HCT116 (cell line): ENCODE data around the gene LY6G6D. TPM values are rescaled to one million over a fixed set of nuclear protein-coding genes. Genes with fewer than 3 reads are reported as not detected.

Experiments
- ATAC-seq: fragments of 200-7000 bp; cut with Tn5 transposase; 2 replicates; pipeline ENCODE4 v1.9.1; 2020; ENCODE audit warnings: mild to moderate bottlenecking, moderate library complexity
- BruUV-seq: library from RNA; stranded (reverse); fragments of 400-500 nt; replicated peaks from 2 replicates; lab custom pipeline; 2021; lab: Mats Ljungman, UMichigan
- CTCF ChIA-PET: fragments of 300-600 bp; sonication (Branson Sonifier 250); formaldehyde crosslinking; loops from one replicate; lab custom pipeline; 2021; ENCODE audit warnings: antibody characterized with exemption; lab: Charles Lee
- POLR2A ChIA-PET: fragments of 300-600, 350-600 bp; sonication (Branson Sonifier 250); formaldehyde crosslinking; loops from one replicate; lab custom pipeline; 2021; ENCODE audit warnings: antibody characterized with exemption; lab: Charles Lee
- RAD21 ChIA-PET, 2 experiments: fragments of 300-600 bp; sonication (Branson Sonifier 250); formaldehyde crosslinking; loops; one replicate each; lab custom pipeline; 2023; ENCODE audit warnings: low total read pairs in 2 of 2; ENCODE audit not compliant: uncharacterized antibody in 2 of 2, unreplicated experiment in 2 of 2, low non-redundant PET in 1 of 2; lab: Charles Lee
- DNase-seq: peaks from one replicate; pipeline ENCODE4 v3.0.0-alpha.2; 2010; ENCODE audit warnings: low read depth, low spot score
- H2AFZ ChIP-seq: fragments of 200-600 bp; shearing (Covaris generic), sonication (generic); 2 replicates; pipeline ENCODE4 v1.6.1; 2017; ENCODE audit warnings: low read depth, mixed run types, mixed read lengths, antibody characterized with exemption, low read length; ENCODE audit not compliant: poor library complexity, severe bottlenecking
- H3K27ac ChIP-seq: 2 replicates; pipeline ENCODE4 v1.5.1; 2012; ENCODE audit warnings: low read depth, low read length
- H3K27me3 ChIP-seq: fragments of 200-600 bp; sonication (generic); 2 replicates; pipeline ENCODE4 v1.6.1; 2016; ENCODE audit warnings: mixed run types, low read length, mixed read lengths; ENCODE audit not compliant: insufficient read depth
- H3K36me3 ChIP-seq, 2 experiments: fragments of 200-500 bp in 1 of 2; fragments of 200-600 bp in 1 of 2; sonication (Bioruptor generic) in 1 of 2; sonication (generic) in 1 of 2; 2 replicates each; pipeline versions ENCODE4 v1.5.1 to v1.6.1; 2014 to 2016; ENCODE audit warnings: low read length in 2 of 2, inconsistent platforms in 1 of 2, mixed read lengths in 1 of 2, mixed run types in 1 of 2; ENCODE audit not compliant: insufficient read depth in 2 of 2, control insufficient read depth in 1 of 2
- H3K4me1 ChIP-seq, 2 experiments: fragments of 200-600 bp in 1 of 2; sonication (generic) in 1 of 2; 2 replicates each; pipeline versions ENCODE4 v1.5.1 to v1.6.1; 2012 to 2017; ENCODE audit warnings: low read length in 2 of 2, inconsistent platforms in 1 of 2, mild to moderate bottlenecking in 1 of 2, mixed read lengths in 1 of 2, mixed run types in 1 of 2, moderate library complexity in 1 of 2; ENCODE audit not compliant: insufficient read depth in 2 of 2, control insufficient read depth in 1 of 2
- H3K4me2 ChIP-seq: fragments of 200-600 bp; sonication (generic); 2 replicates; pipeline ENCODE4 v1.6.1; 2017; ENCODE audit warnings: mixed run types, low read length, mixed read lengths
- H3K4me3 ChIP-seq, 2 experiments: fragments of 200-600 bp in 1 of 2; sonication (generic) in 1 of 2; replicated peaks in 1 of 2; 2 replicates each; pipeline ENCODE4 v1.5.1; 2011 to 2016; ENCODE audit warnings: low read length in 2 of 2, control low read depth in 1 of 2, low read depth in 1 of 2, mild to moderate bottlenecking in 1 of 2, mixed read lengths in 1 of 2, mixed run types in 1 of 2
- H3K79me2 ChIP-seq: fragments of 200-600 bp; sonication (generic); 2 replicates; pipeline ENCODE4 v1.6.1; 2017; ENCODE audit warnings: mild to moderate bottlenecking, mixed run types, low read length, moderate library complexity, mixed read lengths; ENCODE audit not compliant: insufficient read depth
- H3K9ac ChIP-seq: fragments of 200-600 bp; sonication (generic); 2 replicates; pipeline ENCODE4 v1.6.1; 2016; ENCODE audit warnings: low read length, mixed read lengths
- H3K9me2 ChIP-seq: fragments of 200-600 bp; sonication (generic), shearing (Covaris generic); 2 replicates; pipeline ENCODE4 v1.6.1; 2017; ENCODE audit warnings: mixed run types, mild to moderate bottlenecking, moderate library complexity; ENCODE audit not compliant: insufficient read depth
- H3K9me3 ChIP-seq, 2 experiments: fragments of 200-500 bp in 1 of 2; fragments of 200-600 bp in 1 of 2; sonication (Bioruptor generic) in 1 of 2; sonication (generic) in 1 of 2; 2 replicates each; pipeline ENCODE4 v1.6.1; 2014 to 2017; ENCODE audit warnings: low read length in 2 of 2, mixed read lengths in 2 of 2, inconsistent platforms in 1 of 2, low read depth in 1 of 2, mild to moderate bottlenecking in 1 of 2, mixed run types in 1 of 2, moderate library complexity in 1 of 2; ENCODE audit not compliant: control insufficient read depth in 1 of 2, insufficient read depth in 1 of 2
- H4K20me1 ChIP-seq: fragments of 200-600 bp; sonication (generic), shearing (Covaris generic); 2 replicates; pipeline ENCODE4 v1.6.1; 2017; ENCODE audit warnings: mixed run types, mild to moderate bottlenecking, moderate library complexity; ENCODE audit not compliant: insufficient read depth
- ATF3 ChIP-seq: IDR thresholded peaks from 2 replicates; pipeline ENCODE4 v1.6.1; 2012
- CBX3 ChIP-seq: IDR thresholded peaks from 2 replicates; pipeline ENCODE4 v1.6.1; 2012; ENCODE audit warnings: low read depth
- CEBPB ChIP-seq: IDR thresholded peaks from 2 replicates; pipeline ENCODE4 v1.6.1; 2012; ENCODE audit warnings: low read depth
- EGR1 ChIP-seq: IDR thresholded peaks from 2 replicates; pipeline ENCODE4 v1.6.1; 2012; ENCODE audit warnings: low read depth
- ELF1 ChIP-seq: IDR thresholded peaks from 2 replicates; pipeline ENCODE4 v1.6.1; 2012; ENCODE audit warnings: low read depth, borderline replicate concordance
- EZH2 ChIP-seq: fragments of 200-600 bp; sonication (generic); IDR thresholded peaks from 2 replicates; pipeline ENCODE4 v1.6.1; 2017; ENCODE audit warnings: antibody characterized with exemption, mixed run types
- EZH2phosphoT487 ChIP-seq: fragments of 200-600 bp; IDR thresholded peaks from 2 replicates; pipeline ENCODE4 v1.6.1; 2018; ENCODE audit warnings: antibody characterized with exemption, borderline replicate concordance
- FOSL1 ChIP-seq: IDR thresholded peaks from 2 replicates; pipeline ENCODE4 v1.6.1; 2012; ENCODE audit warnings: low read depth
- JUND ChIP-seq: IDR thresholded peaks from 2 replicates; pipeline ENCODE4 v1.6.1; 2012
- MAX ChIP-seq: IDR thresholded peaks from 2 replicates; pipeline ENCODE4 v1.6.1; 2012
- POLR2A ChIP-seq: IDR thresholded peaks from 2 replicates; pipeline ENCODE4 v1.7.0; 2011; ENCODE audit warnings: borderline replicate concordance; ENCODE audit not compliant: insufficient read depth, insufficient read length; ENCODE audit errors: extremely low read depth
- POLR2AphosphoS5 ChIP-seq: IDR thresholded peaks from 2 replicates; pipeline ENCODE4 v1.6.1; 2011; ENCODE audit warnings: mild to moderate bottlenecking, low read depth, low read length, moderate library complexity
- RAD21 ChIP-seq: IDR thresholded peaks from 2 replicates; pipeline ENCODE4 v1.6.1; 2012; ENCODE audit warnings: low read depth, mild to moderate bottlenecking
- SP1 ChIP-seq: IDR thresholded peaks from 2 replicates; pipeline ENCODE4 v1.6.1; 2012; ENCODE audit warnings: low read depth
- SRF ChIP-seq: IDR thresholded peaks from 2 replicates; pipeline ENCODE4 v1.6.1; 2012; ENCODE audit warnings: low read depth
- TCF7L2 ChIP-seq: IDR thresholded peaks from 2 replicates; pipeline ENCODE4 v1.7.0; 2011; ENCODE audit warnings: borderline replicate concordance, inconsistent platforms; ENCODE audit not compliant: insufficient read depth, insufficient read length; ENCODE audit errors: extremely low read depth
- YY1 ChIP-seq: IDR thresholded peaks from 2 replicates; pipeline ENCODE4 v1.6.1; 2011; ENCODE audit warnings: low read length, low read depth, moderate library complexity, mild to moderate bottlenecking; ENCODE audit not compliant: insufficient replicate concordance; ENCODE audit errors: extremely low read depth
- ZFX ChIP-seq: fragments of 450-650 bp; IDR thresholded peaks from 2 replicates; pipeline ENCODE4 v1.6.1; 2017
- ZNF274 ChIP-seq: fragments of 200-500 bp; sonication (Bioruptor generic); IDR thresholded peaks from 2 replicates; pipeline ENCODE4 v1.6.1; 2014; ENCODE audit warnings: mild to moderate bottlenecking, low read depth, low read length, inconsistent platforms
- intact Hi-C: fragments of 100-400 bp; cut with micrococcal nuclease; formaldehyde crosslinking; loops from 2 replicates; pipeline ENCODE4 v1.10.0; 2022
- total RNA-seq: library from RNA; stranded (reverse); gene quantifications from one replicate; pipeline ENCODE4 v1.2.1, GENCODE V29; 2021; ENCODE audit not compliant: unreplicated experiment
- TF ChIP-seq, protein P1 (sequence below): IDR thresholded peaks from 2 replicates; pipeline ENCODE4 v1.6.1; 2011; ENCODE audit warnings: mild to moderate bottlenecking, low read length, moderate library complexity; ENCODE audit not compliant: insufficient replicate concordance; ENCODE audit errors: extremely low read depth

LY6G6D gene
- total RNA-seq, 1 experiment from 2014 or later = not detected

DNA sequence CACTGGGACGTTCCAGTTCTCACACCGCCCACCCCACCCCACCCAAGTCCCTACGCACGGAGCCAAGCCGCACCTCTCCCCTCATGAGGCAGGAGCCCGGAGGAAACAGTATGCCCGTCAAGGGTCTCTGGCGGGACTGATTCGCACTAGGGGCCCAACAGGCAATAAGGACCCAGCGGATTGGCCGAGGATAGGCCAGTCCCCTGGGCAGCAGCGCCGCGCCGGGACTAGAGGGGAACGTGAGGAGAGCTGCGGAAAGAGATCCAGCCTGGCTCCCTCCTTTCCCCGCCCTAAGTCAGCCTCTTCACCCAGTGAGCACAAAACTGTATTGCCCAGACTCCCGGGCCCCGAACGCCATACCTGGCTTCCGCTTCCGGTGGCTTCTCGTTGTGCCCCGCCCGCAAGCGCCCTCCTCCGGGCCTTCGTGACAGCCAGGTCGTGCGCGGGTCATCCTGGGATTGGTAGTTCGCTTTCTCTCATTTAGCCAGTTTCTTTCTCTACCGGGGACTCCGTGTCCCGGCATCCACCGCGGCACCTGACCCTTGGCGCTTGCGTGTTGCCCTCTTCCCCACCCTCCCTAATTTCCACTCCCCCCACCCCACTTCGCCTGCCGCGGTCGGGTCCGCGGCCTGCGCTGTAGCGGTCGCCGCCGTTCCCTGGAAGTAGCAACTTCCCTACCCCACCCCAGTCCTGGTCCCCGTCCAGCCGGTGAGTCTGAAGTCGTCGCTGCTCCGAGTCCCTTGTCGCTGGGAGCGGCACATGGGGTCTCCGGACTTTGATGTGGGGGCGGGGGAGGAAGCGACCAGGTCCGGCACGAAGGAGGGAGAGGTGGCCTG is 49.4 kb upstream of the LY6G6D start, which contains the start of gene CSNK2B (continued):
- TF ChIP-seq SRF (no peak), EGR1 (no peak), MAX (no peak), CBX3 (no peak), CEBPB (no peak), ZFX (peak; percentile 57), ATF3 (no peak), TCF7L2 (peak; percentile 65), RAD21 (no peak), JUND (no peak), FOSL1 (no peak), POLR2AphosphoS5 (peak; percentile 86), POLR2A (peak; percentile 89), ELF1 (no peak), ZNF274 (no peak)

DNA sequence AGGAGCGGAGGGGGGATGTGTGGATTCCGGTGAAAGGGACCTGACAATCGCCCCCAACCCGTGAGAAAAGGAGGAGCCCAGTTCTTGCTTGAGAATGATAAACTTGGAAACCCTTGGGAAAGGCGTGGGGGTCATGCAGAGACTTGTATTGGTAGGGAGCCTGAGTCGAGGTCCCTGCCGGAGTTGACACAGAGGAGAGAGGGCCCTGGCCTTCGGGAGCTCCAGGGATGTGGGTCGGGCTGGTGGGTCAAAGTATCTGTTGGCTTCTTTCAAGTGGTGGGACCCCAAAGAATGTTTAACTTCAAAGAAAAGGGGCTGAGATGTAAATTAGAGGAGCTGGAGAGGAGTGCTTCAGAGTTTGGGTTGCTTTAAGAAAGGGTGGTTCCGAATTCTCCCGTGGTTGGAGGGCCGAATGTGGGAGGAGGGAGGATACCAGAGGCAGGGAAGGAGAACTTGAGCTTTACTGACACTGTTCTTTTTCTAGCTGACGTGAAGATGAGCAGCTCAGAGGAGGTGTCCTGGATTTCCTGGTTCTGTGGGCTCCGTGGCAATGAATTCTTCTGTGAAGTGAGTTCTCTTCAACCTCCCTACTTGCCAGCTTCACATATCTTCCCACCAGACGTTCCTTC is 48.7 kb upstream of the LY6G6D start:
- DNase-seq (no peak), ATAC-seq (no peak)
- Histone ChIP-seq H3K9me2 (no peaks in the 10 kb centered on the region), H3K27me3 (no peaks in the 10 kb centered on the region), H4K20me1 (no peaks in the 10 kb centered on the region), H3K36me3 (peaks cover 35 to 58% of the 10 kb centered on the region in 2 experiments), H3K9me3 (no peaks in the 10 kb centered on the region), H3K79me2 (peaks cover 58% of the 10 kb centered on the region), H2AFZ (no peak overlapping the region), H3K27ac (peak overlapping the region; percentile 90), H3K4me1 (peaks cover 9 to 26% of the 10 kb centered on the region in 2 experiments; a peak in 3 of 4 replicates), H3K4me3 (peak overlapping the region; percentile 97 to 99), H3K4me2 (peak overlapping the region; percentile 83), H3K9ac (peak overlapping the region; percentile 90)
- no peak for TF ChIP-seq YY1
- TF ChIP-seq POLR2AphosphoS5 = no peak
- no peak for TF ChIP-seq EZH2phosphoT487
- no peak for TF ChIP-seq RAD21
- no peak for TF ChIP-seq TCF7L2
- TF ChIP-seq EZH2 = no peak
- TF ChIP-seq ELF1 = no peak
- no peak for TF ChIP-seq EGR1
- TF ChIP-seq, protein P1, sequence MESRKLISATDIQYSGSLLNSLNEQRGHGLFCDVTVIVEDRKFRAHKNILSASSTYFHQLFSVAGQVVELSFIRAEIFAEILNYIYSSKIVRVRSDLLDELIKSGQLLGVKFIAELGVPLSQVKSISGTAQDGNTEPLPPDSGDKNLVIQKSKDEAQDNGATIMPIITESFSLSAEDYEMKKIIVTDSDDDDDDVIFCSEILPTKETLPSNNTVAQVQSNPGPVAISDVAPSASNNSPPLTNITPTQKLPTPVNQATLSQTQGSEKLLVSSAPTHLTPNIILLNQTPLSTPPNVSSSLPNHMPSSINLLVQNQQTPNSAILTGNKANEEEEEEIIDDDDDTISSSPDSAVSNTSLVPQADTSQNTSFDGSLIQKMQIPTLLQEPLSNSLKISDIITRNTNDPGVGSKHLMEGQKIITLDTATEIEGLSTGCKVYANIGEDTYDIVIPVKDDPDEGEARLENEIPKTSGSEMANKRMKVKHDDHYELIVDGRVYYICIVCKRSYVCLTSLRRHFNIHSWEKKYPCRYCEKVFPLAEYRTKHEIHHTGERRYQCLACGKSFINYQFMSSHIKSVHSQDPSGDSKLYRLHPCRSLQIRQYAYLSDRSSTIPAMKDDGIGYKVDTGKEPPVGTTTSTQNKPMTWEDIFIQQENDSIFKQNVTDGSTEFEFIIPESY = no peak
- no peak for TF ChIP-seq POLR2A
- no peak for TF ChIP-seq SP1
- no peak for TF ChIP-seq FOSL1
- intact Hi-C loops = loop anchor here (5.0 kb wide), 2 partner anchors 71 to 231 kb away; partner anchors contain the start of genes CLIC1 and EHMT2
- ChIA-PET CTCF (no interaction called here), POLR2A (no interaction called here), RAD21 (no interaction called here)
- TSS peak; percentile 42 for BruUV-seq
